ENCODE measurements around the gene DDR1. TPM values are rescaled to one million over a fixed set of nuclear protein-coding genes. Genes with fewer than 3 reads are reported as not detected.

DDR1 gene
- total RNA-seq, 1 experiment from 2014 or later, result 580 TPM

DNA sequence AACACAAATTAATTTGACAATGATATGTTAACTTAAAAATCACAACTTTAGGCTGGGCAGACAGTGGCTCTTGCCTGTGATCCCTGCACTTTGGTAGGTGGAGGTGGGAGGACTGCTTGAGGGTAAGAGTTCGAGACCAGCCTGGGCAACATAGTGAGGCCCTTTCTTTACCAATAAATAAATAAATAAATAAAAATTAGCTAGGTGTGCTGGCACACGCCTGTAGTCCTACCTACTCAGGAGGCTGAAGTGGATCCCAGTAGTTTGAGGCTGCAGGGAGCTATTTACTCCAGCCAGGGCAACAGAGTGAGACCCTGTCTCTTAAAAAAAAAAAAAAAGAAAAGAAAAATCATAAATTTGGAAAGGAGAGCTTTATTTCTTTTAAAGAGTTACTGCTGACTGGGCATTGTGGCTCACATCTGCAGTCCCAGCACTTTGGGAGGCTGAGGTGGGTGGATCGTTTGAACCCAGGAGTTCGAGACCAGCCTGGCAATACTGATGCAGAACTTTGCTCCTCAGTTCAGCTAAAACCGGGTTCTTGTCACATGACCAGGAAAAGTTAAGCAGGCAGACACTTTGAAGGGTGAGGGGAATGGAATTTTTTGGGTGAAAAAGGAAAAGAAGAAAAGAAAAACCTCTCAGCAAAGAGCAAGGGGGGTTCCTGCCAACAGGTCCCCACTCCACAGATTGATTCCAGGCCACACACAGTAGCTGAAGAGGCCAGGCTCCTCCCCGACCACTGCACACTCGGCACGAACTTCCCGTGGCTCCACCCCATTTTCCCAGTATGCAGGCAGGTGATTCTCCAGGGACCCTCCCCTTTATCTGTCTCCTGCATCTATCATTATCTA lies 44.0 kb upstream of the DDR1 start:
- BruUV-seq (replicated peaks), result no TSS peak
- Mint-ChIP-seq H3K4me1 (ENCODE audit: low read depth, unreplicated experiment) (peaks cover 52% of the 10 kb centered on the region), H3K27ac (ENCODE audit: unreplicated experiment) (peak overlapping the region; percentile 60), H3K4me3 (ENCODE audit: low read depth, unreplicated experiment) (no peak overlapping the region), H3K9me3 (ENCODE audit: low read depth, unreplicated experiment) (no peaks in the 10 kb centered on the region), H3K27me3 (ENCODE audit: unreplicated experiment) (no peaks in the 10 kb centered on the region), H3K36me3 (ENCODE audit: insufficient read depth, unreplicated experiment) (peaks cover 10% of the 10 kb centered on the region)
- CTCF ChIA-PET, result interaction anchor here (0.5 to 1.4 kb wide), 5 partner anchors 27 to 602 kb away, joined by 3 to 10 read pairs (median 3); no protein-coding TSS in a partner anchor
- TF ChIP-seq, protein P1, sequence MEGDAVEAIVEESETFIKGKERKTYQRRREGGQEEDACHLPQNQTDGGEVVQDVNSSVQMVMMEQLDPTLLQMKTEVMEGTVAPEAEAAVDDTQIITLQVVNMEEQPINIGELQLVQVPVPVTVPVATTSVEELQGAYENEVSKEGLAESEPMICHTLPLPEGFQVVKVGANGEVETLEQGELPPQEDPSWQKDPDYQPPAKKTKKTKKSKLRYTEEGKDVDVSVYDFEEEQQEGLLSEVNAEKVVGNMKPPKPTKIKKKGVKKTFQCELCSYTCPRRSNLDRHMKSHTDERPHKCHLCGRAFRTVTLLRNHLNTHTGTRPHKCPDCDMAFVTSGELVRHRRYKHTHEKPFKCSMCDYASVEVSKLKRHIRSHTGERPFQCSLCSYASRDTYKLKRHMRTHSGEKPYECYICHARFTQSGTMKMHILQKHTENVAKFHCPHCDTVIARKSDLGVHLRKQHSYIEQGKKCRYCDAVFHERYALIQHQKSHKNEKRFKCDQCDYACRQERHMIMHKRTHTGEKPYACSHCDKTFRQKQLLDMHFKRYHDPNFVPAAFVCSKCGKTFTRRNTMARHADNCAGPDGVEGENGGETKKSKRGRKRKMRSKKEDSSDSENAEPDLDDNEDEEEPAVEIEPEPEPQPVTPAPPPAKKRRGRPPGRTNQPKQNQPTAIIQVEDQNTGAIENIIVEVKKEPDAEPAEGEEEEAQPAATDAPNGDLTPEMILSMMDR (IDR thresholded peaks at IDR 0.05; ENCODE audit: unreplicated experiment), result no peak
- intact Hi-C loops (cut with micrococcal nuclease; ENCODE audit: unreplicated experiment), result no loop called here
- no peak for DNase-seq

DNA sequence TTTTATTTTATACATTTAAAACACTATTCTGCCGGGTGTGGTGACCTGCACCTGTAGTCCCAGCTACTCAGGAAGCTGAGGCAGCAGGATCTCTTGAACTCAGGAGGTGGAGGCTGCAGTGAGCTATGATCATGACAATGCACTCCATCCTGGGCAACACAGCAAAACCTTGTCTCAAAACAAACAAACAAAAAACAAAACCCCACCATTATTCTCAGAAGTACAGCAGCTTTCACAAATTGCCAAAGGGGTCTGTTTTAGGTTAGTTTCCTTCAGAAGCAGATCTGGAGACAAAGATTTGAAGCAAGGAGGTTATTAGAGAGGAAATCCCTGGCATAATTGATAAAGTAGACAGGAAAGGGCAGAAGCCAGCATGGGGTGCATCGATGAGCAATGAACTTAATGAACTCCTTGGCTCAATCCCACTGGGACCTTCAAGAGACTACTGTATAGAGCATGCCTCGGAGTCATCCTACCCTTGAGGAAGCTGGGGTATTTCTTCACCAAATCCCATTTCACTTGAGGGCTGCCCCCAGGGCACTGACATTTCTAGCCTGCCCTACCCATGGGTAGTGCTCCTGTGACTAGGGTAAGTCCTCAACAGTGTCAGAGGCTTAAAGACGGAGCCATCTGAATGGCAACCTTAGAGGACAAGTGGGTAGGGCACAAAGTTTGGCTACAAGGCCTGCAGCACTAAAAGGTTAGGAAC lies 43.2 kb upstream of the DDR1 start:
- no TSS peak for BruUV-seq (replicated peaks)
- intact Hi-C loops (cut with micrococcal nuclease; ENCODE audit: unreplicated experiment), result no loop called here
- Mint-ChIP-seq H3K27ac (ENCODE audit: unreplicated experiment) (no peak overlapping the region), H3K4me3 (ENCODE audit: low read depth, unreplicated experiment) (no peak overlapping the region), H3K36me3 (ENCODE audit: insufficient read depth, unreplicated experiment) (peaks cover 10% of the 10 kb centered on the region), H3K27me3 (ENCODE audit: unreplicated experiment) (no peaks in the 10 kb centered on the region), H3K4me1 (ENCODE audit: low read depth, unreplicated experiment) (peaks cover 52% of the 10 kb centered on the region), H3K9me3 (ENCODE audit: low read depth, unreplicated experiment) (no peaks in the 10 kb centered on the region)
- TF ChIP-seq, protein P1 (IDR thresholded peaks at IDR 0.05; ENCODE audit: unreplicated experiment), result no peak
- no peak for DNase-seq
- CTCF ChIA-PET, result interaction anchor here (1.0 to 1.4 kb wide), 3 partner anchors 27 to 200 kb away, joined by 3 read pairs; no protein-coding TSS in a partner anchor

- H3K4me1 Mint-ChIP-seq (ENCODE audit: low read depth, unreplicated experiment), result peaks cover 52% of the 10 kb centered on the region
- TF ChIP-seq, protein P1 (IDR thresholded peaks at IDR 0.05; ENCODE audit: unreplicated experiment), result no peak
- H3K36me3 Mint-ChIP-seq (ENCODE audit: insufficient read depth, unreplicated experiment), result peaks cover 10% of the 10 kb centered on the region
- no peaks in the 10 kb centered on the region for H3K27me3 Mint-ChIP-seq (ENCODE audit: unreplicated experiment)
- H3K4me3 Mint-ChIP-seq (ENCODE audit: low read depth, unreplicated experiment), result no peak overlapping the region
- no peak for DNase-seq
- CTCF ChIA-PET, result no interaction called here
- no TSS peak for BruUV-seq (replicated peaks)
- no peaks in the 10 kb centered on the region for H3K9me3 Mint-ChIP-seq (ENCODE audit: low read depth, unreplicated experiment)
- H3K27ac Mint-ChIP-seq (ENCODE audit: unreplicated experiment), result no peak overlapping the region
- intact Hi-C loops (cut with micrococcal nuclease; ENCODE audit: unreplicated experiment), result no loop called here
These were observed 42.4 kb upstream of the DDR1 start for GRCh38 chr6:30841644-30842504.
